ENCODE measurements around the gene TMOD4. TPM values are rescaled to one million over a fixed set of nuclear protein-coding genes. Genes with fewer than 3 reads are reported as not detected.

Gene TMOD4
- total and polyA plus RNA-seq, 9 of the 15 experiments (the other 6 are each of a cell fraction or from before 2014, with no cell fraction given), result 0.18 to 1.8 (median 1.1) TPM; not detected in 1

- peak; percentile 69 for TF ChIP-seq JUND (IDR thresholded peaks at IDR 0.05; ENCODE audit: borderline replicate concordance, low read depth, low read length)
- peak; percentile 67; the same call in 2 of the 3 replicates for TF ChIP-seq JUND (tag; IDR thresholded peaks at IDR 0.05; ENCODE audit: borderline replicate concordance, low read depth, low read length)
- peak; percentile 70 for TF ChIP-seq FOXP1 (CRISPR knock-in tag; IDR thresholded peaks at IDR 0.05)
- TF ChIP-seq RNF2 (IDR thresholded peaks at IDR 0.05), result peak; percentile 75; the same call in 1 of the 2 replicates
- peak; percentile 53; the same call in 1 of the 2 replicates for TF ChIP-seq GTF2E2 (tag; IDR thresholded peaks at IDR 0.05)
- peak; percentile 83 to 92 for TF ChIP-seq MNT (conservative IDR thresholded peaks at IDR 0.05)
- TF ChIP-seq ATF3 (IDR thresholded peaks at IDR 0.05), result no peak
- TF ChIP-seq ATF3 (CRISPR knock-in tag; conservative IDR thresholded peaks at IDR 0.05), result peak; percentile 71
- peak; percentile 96 for TF ChIP-seq MBD2 (IDR thresholded peaks at IDR 0.05; ENCODE audit: borderline replicate concordance, low read depth)
- peak; percentile 84 for TF ChIP-seq ZBTB17 (CRISPR knock-in tag; IDR thresholded peaks at IDR 0.05)
- peak; percentile 74; the same call in 1 of the 2 replicates for TF ChIP-seq TFAP4 (CRISPR knock-in tag; IDR thresholded peaks at IDR 0.05; ENCODE audit: borderline replicate concordance)
- TF ChIP-seq GATAD2B (IDR thresholded peaks at IDR 0.05; ENCODE audit: borderline replicate concordance), result peak; percentile 62
- TF ChIP-seq PBX2 (CRISPR knock-in tag; IDR thresholded peaks at IDR 0.05; ENCODE audit: low read depth), result no peak
- peak; percentile 53; the same call in 1 of the 2 replicates for TF ChIP-seq PBX2 (tag; conservative IDR thresholded peaks at IDR 0.05; ENCODE audit: low read depth)
- TF ChIP-seq PHF8 (IDR thresholded peaks at IDR 0.05; ENCODE audit: borderline replicate concordance, low read length), result peak; percentile 77; the same call in 1 of the 2 replicates
- TF ChIP-seq POLR2A (conservative IDR thresholded peaks at IDR 0.05), result peak; percentile 81
- TF ChIP-seq ZNF644 (tag; IDR thresholded peaks at IDR 0.05; ENCODE audit: low read depth), result peak; percentile 96
- no peak for TF ChIP-seq TAF15 (IDR thresholded peaks at IDR 0.05; ENCODE audit: low read depth, low read length)
- peak; percentile 69; the same call in 1 of the 2 replicates for TF ChIP-seq DMBX1 (CRISPR knock-in tag; IDR thresholded peaks at IDR 0.05; ENCODE audit: borderline replicate concordance)
- peak in 1 of 2 experiments; percentile 87; a peak in 2 of 4 replicates for TF ChIP-seq TRIM24 (IDR thresholded peaks at IDR 0.05)
- TF ChIP-seq CREB3 (tag; conservative IDR thresholded peaks at IDR 0.05; ENCODE audit: low read depth), result peak; percentile 53; the same call in 1 of the 2 replicates
These were observed 9.9 kb downstream of the TMOD4 start, which contains the start of the genes LYSMD1 and SCNM1 (continued) for GRCh38 chr1:151165738-151166504.
